Measurements from ENCODE around the gene STOML3. TPM values are rescaled to one million over a fixed set of nuclear protein-coding genes. Genes with fewer than 3 reads are reported as not detected.

STOML3 gene
- total RNA-seq, 1 donor from 2014 or later: not detected

DNA sequence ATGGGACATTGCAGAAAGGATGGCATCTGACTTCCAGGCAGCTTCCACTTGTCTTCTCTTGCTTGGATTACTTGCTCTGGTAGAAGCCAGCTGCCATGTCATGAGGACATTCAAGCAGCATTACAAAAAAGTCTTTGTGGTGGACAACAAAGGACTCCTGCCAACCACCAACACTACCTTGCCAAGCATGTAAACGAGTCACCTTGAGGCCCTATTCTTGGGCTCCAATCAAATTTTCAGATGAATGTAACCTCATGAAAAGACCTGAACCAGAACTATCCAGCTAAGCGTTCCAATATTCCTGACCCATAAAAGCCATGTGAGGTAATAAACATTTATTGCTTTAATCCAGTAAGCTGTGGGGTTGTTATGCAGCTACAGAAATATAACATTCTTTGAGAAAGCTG lies 34.8 kb upstream of the STOML3 start:
- Mint-ChIP-seq H3K4me3 (no peak overlapping the region), H3K4me1 (peaks cover 17% of the 10 kb centered on the region), H3K36me3 (peaks cover 26% of the 10 kb centered on the region), H3K27me3 (ENCODE audit: low read depth) (no peaks in the 10 kb centered on the region), H3K27ac (no peak overlapping the region), H3K9me3 (no peaks in the 10 kb centered on the region)
- TF ChIP-seq, protein P1, sequence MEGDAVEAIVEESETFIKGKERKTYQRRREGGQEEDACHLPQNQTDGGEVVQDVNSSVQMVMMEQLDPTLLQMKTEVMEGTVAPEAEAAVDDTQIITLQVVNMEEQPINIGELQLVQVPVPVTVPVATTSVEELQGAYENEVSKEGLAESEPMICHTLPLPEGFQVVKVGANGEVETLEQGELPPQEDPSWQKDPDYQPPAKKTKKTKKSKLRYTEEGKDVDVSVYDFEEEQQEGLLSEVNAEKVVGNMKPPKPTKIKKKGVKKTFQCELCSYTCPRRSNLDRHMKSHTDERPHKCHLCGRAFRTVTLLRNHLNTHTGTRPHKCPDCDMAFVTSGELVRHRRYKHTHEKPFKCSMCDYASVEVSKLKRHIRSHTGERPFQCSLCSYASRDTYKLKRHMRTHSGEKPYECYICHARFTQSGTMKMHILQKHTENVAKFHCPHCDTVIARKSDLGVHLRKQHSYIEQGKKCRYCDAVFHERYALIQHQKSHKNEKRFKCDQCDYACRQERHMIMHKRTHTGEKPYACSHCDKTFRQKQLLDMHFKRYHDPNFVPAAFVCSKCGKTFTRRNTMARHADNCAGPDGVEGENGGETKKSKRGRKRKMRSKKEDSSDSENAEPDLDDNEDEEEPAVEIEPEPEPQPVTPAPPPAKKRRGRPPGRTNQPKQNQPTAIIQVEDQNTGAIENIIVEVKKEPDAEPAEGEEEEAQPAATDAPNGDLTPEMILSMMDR (IDR thresholded peaks at IDR 0.05; ENCODE audit: unreplicated experiment): no peak
- no peak for DNase-seq (ENCODE audit: low spot score in 2 of 2, unreplicated experiment in 2 of 2)

DNA sequence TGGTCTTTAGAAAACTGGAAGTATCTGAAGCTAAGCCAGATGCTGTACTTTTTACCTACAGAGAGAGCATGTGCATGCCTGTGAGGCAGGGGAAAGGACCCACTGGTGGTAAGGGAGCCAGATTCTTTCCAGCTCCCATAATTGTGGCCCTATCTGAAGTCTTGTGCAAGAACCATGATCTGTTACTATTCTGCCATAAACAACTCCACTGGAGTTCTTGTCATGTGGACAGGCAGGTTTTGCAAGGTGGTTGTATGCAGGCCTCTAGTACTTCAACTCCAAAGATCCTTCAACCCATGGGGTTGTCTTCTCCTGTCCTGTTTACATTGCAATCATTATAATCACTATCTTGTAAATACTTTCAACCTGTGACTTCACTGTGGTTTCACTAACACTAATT lies 33.1 kb upstream of the STOML3 start:
- Mint-ChIP-seq H3K4me3 (no peak overlapping the region), H3K4me1 (peaks cover 17% of the 10 kb centered on the region), H3K9me3 (no peaks in the 10 kb centered on the region), H3K27ac (peak overlapping the region; percentile 76), H3K27me3 (ENCODE audit: low read depth) (no peaks in the 10 kb centered on the region), H3K36me3 (peaks cover 30% of the 10 kb centered on the region)
- TF ChIP-seq, protein P1 (IDR thresholded peaks at IDR 0.05; ENCODE audit: unreplicated experiment): no peak
- DNase-seq (ENCODE audit: low spot score in 2 of 2, unreplicated experiment in 2 of 2): no peak

GRCh38 chr13:39023316-39023715 lies 32.7 kb upstream of the STOML3 start:
- peaks cover 17% of the 10 kb centered on the region for H3K4me1 Mint-ChIP-seq
- peak overlapping the region; percentile 76 for H3K27ac Mint-ChIP-seq
- TF ChIP-seq, protein P1 (IDR thresholded peaks at IDR 0.05; ENCODE audit: unreplicated experiment): no peak
- no peak overlapping the region for H3K4me3 Mint-ChIP-seq
- no peak for DNase-seq (ENCODE audit: low spot score in 2 of 2, unreplicated experiment in 2 of 2)
- peaks cover 30% of the 10 kb centered on the region for H3K36me3 Mint-ChIP-seq
- no peaks in the 10 kb centered on the region for H3K27me3 Mint-ChIP-seq (ENCODE audit: low read depth)
- no peaks in the 10 kb centered on the region for H3K9me3 Mint-ChIP-seq

- Mint-ChIP-seq H3K27ac (no peak overlapping the region), H3K4me3 (no peak overlapping the region), H3K36me3 (peaks cover 24% of the 10 kb centered on the region), H3K9me3 (no peaks in the 10 kb centered on the region), H3K4me1 (peaks cover 17% of the 10 kb centered on the region), H3K27me3 (ENCODE audit: low read depth) (no peaks in the 10 kb centered on the region)
- DNase-seq (ENCODE audit: low spot score in 2 of 2, unreplicated experiment in 2 of 2): no peak
- TF ChIP-seq, protein P1 (IDR thresholded peaks at IDR 0.05; ENCODE audit: unreplicated experiment): no peak
Observed at GRCh38 chr13:39020853-39021462, 30.3 kb upstream of the STOML3 start.

DNA sequence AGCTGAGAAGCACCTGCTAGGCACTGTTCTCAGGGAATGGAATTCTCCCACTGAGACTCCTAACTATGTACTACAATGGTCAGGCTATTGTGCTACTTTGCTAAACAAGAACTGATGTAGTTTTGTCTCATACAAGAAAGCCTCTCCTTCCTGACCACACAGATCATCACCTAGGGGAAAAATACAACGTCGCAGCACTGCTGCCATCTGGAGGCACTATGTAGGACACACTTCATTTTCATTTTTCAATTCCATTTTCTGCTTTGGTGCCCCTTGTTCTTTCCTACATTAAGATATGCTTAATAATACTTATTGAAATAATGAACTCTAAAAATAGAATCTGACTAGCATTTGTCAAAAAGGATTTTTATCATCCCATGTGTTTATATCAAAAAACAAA lies 26.2 kb upstream of the STOML3 start:
- H3K4me1 Mint-ChIP-seq: no peaks in the 10 kb centered on the region
- peaks cover 41% of the 10 kb centered on the region for H3K36me3 Mint-ChIP-seq
- H3K27ac Mint-ChIP-seq: no peak overlapping the region
- no peaks in the 10 kb centered on the region for H3K27me3 Mint-ChIP-seq (ENCODE audit: low read depth)
- TF ChIP-seq, protein P1 (IDR thresholded peaks at IDR 0.05; ENCODE audit: unreplicated experiment): peak; percentile 37
- no peak overlapping the region for H3K4me3 Mint-ChIP-seq
- no peaks in the 10 kb centered on the region for H3K9me3 Mint-ChIP-seq
- no peak for DNase-seq (ENCODE audit: low spot score in 2 of 2, unreplicated experiment in 2 of 2)

GRCh38 chr13:39016087-39016486 lies 25.5 kb upstream of the STOML3 start:
- no peak for DNase-seq (ENCODE audit: low spot score in 2 of 2, unreplicated experiment in 2 of 2)
- Mint-ChIP-seq H3K36me3 (peaks cover 44% of the 10 kb centered on the region), H3K9me3 (no peaks in the 10 kb centered on the region), H3K27me3 (ENCODE audit: low read depth) (no peaks in the 10 kb centered on the region), H3K4me1 (no peaks in the 10 kb centered on the region), H3K4me3 (no peak overlapping the region), H3K27ac (no peak overlapping the region)
- TF ChIP-seq, protein P1 (IDR thresholded peaks at IDR 0.05; ENCODE audit: unreplicated experiment): no peak
